H1 (cell line): ENCODE measurements around the gene ENTPD1. TPM values are rescaled to one million over a fixed set of nuclear protein-coding genes. Genes with fewer than 3 reads are reported as not detected.

Source experiments
- CTCF ChIA-PET: fragments of 300-600 bp; sonication (Branson Sonifier 250); formaldehyde crosslinking; loops from one replicate; lab custom pipeline; 2021; ENCODE audit not compliant: partially characterized antibody; lab: Charles Lee
- POLR2A ChIA-PET: fragments of 300-600 bp; sonication (Branson Sonifier 250); formaldehyde crosslinking; loops from one replicate; lab custom pipeline; 2021; ENCODE audit warnings: inconsistent platforms; ENCODE audit not compliant: partially characterized antibody; lab: Charles Lee
- DNase-seq, 2 experiments: peaks; one replicate each; pipeline versions ENCODE4 v3.0.0 to v3.0.0-alpha.2; 2010 to 2022; ENCODE audit warnings: low spot score in 2 of 2, low read depth in 1 of 2, mixed read lengths in 1 of 2
- FAIRE-seq: peaks from 2 replicates; lab custom pipeline; 2011; peaks lifted over from hg19 to GRCh38; lab: Jason Lieb, UNC
- H2AFZ ChIP-seq: 2 replicates; pipeline ENCODE4 v1.8.1; 2012; ENCODE audit warnings: low read length, inconsistent platforms
- H2AK5ac ChIP-seq: 2 replicates; pipeline ENCODE4 v1.6.1; 2013; ENCODE audit warnings: low read depth, low read length
- H2BK120ac ChIP-seq: replicated peaks from 2 replicates; pipeline ENCODE3; 2013; ENCODE audit warnings: low read depth, low read length, inconsistent platforms
- H2BK12ac ChIP-seq: 2 replicates; pipeline ENCODE4 v1.6.1; 2013; ENCODE audit warnings: low read depth, low read length
- H2BK15ac ChIP-seq: 2 replicates; pipeline ENCODE4 v1.6.1; 2013; ENCODE audit warnings: low read length
- H2BK20ac ChIP-seq: 2 replicates; pipeline ENCODE4 v1.6.1; 2013; ENCODE audit warnings: low read length
- H2BK5ac ChIP-seq: 2 replicates; pipeline ENCODE4 v1.6.1; 2013; ENCODE audit warnings: low read depth, low read length
- H3K14ac ChIP-seq: 2 replicates; pipeline ENCODE4 v1.6.1; 2013; ENCODE audit warnings: inconsistent platforms; ENCODE audit not compliant: insufficient read length
- H3K18ac ChIP-seq: 2 replicates; pipeline ENCODE4 v1.6.1; 2013; ENCODE audit warnings: low read length; ENCODE audit errors: extremely low read depth
- H3K23ac ChIP-seq: 2 replicates; pipeline ENCODE4 v1.6.1; 2013; ENCODE audit warnings: inconsistent platforms; ENCODE audit not compliant: insufficient read length
- H3K23me2 ChIP-seq: 2 replicates; pipeline ENCODE4 v1.6.1; 2013; ENCODE audit warnings: low read depth, low read length
- H3K27ac ChIP-seq: 2 replicates; pipeline ENCODE4 v1.6.1; 2011; ENCODE audit warnings: low read depth, low read length, inconsistent platforms
- H3K27me3 ChIP-seq, 4 experiments: replicated peaks in 1 of 4; 1 replicate in 1 of 4; 2 replicates in 3 of 4; pipeline versions ENCODE4 v1.6.1 to v1.8.1; 2011 to 2013; ENCODE audit warnings: low read length in 3 of 4, mild to moderate bottlenecking in 3 of 4, inconsistent platforms in 2 of 4, mixed read lengths in 2 of 4, moderate library complexity in 1 of 4; ENCODE audit not compliant: control insufficient read depth in 3 of 4, insufficient read depth in 3 of 4; ENCODE audit errors: extremely low read depth in 1 of 4
- H3K36me3 ChIP-seq, 4 experiments: 2 replicates each; pipeline versions ENCODE4 v1.6.1 to v1.8.1; 2011 to 2013; ENCODE audit warnings: mild to moderate bottlenecking in 4 of 4, low read length in 3 of 4, moderate library complexity in 2 of 4, control low read depth in 1 of 4, inconsistent platforms in 1 of 4; ENCODE audit not compliant: insufficient read depth in 4 of 4, control insufficient read depth in 2 of 4
- H3K4ac ChIP-seq: replicated peaks from 2 replicates; pipeline ENCODE3; 2013; ENCODE audit warnings: low read length, low read depth, mixed read lengths, inconsistent platforms; ENCODE audit not compliant: insufficient read length
- H3K4me1 ChIP-seq, 4 experiments: replicated peaks in 1 of 4; 1 replicate in 1 of 4; 2 replicates in 3 of 4; pipeline versions ENCODE4 v1.6.1 to v1.8.1; 2011 to 2013; ENCODE audit warnings: low read length in 3 of 4, inconsistent platforms in 2 of 4, mixed read lengths in 1 of 4; ENCODE audit not compliant: insufficient read depth in 4 of 4, control insufficient read depth in 3 of 4
- H3K4me2 ChIP-seq, 2 experiments: 2 replicates each; pipeline versions ENCODE4 v1.6.1 to v1.8.1; 2011 to 2013; ENCODE audit warnings: low read depth in 2 of 2, low read length in 2 of 2, control low read depth in 1 of 2, inconsistent platforms in 1 of 2, mild to moderate bottlenecking in 1 of 2; ENCODE audit not compliant: insufficient read depth in 1 of 2
- H3K4me3 ChIP-seq, 4 experiments: fragments of 200-600, 300-600 bp in 1 of 4; sonication (generic), shearing (Covaris generic), sonication (Bioruptor Twin) in 1 of 4; 2 replicates each; pipeline versions ENCODE4 v1.5.1 to v1.8.1; 2011 to 2016; ENCODE audit warnings: low read length in 4 of 4, low read depth in 3 of 4, control low read depth in 2 of 4, inconsistent platforms in 2 of 4, mild to moderate bottlenecking in 2 of 4, mixed read lengths in 1 of 4, moderate library complexity in 1 of 4; ENCODE audit not compliant: insufficient read depth in 2 of 4; ENCODE audit errors: extremely low read depth in 1 of 4
- H3K56ac ChIP-seq: replicated peaks from 2 replicates; pipeline ENCODE3; 2013; ENCODE audit warnings: low read depth, mild to moderate bottlenecking, mixed read lengths, low read length, inconsistent platforms; ENCODE audit not compliant: insufficient read length
- H3K79me1 ChIP-seq: 2 replicates; pipeline ENCODE4 v1.6.1; 2013; ENCODE audit warnings: low read depth, low read length, control low read depth
- H3K79me2 ChIP-seq, 2 experiments: 2 replicates each; pipeline versions ENCODE4 v1.6.1 to v1.8.1; 2012 to 2013; ENCODE audit warnings: low read length in 2 of 2, mild to moderate bottlenecking in 2 of 2, inconsistent platforms in 1 of 2; ENCODE audit not compliant: insufficient read depth in 2 of 2, control insufficient read depth in 1 of 2
- H3K9ac ChIP-seq, 4 experiments: replicated peaks in 1 of 4; 1 replicate in 1 of 4; 2 replicates in 3 of 4; pipeline versions ENCODE4 v1.6.1 to v1.8.1; 2011 to 2013; ENCODE audit warnings: low read depth in 3 of 4, low read length in 3 of 4, control low read depth in 2 of 4, mild to moderate bottlenecking in 2 of 4, moderate library complexity in 2 of 4, inconsistent platforms in 1 of 4; ENCODE audit errors: extremely low read depth in 1 of 4
- H3K9me3 ChIP-seq, 2 experiments: 2 replicates each; pipeline versions ENCODE4 v1.6.1 to v1.8.1; 2012 to 2013; ENCODE audit warnings: mild to moderate bottlenecking in 2 of 2, moderate library complexity in 2 of 2, control low read depth in 1 of 2, inconsistent platforms in 1 of 2, low read depth in 1 of 2, low read length in 1 of 2, mixed read lengths in 1 of 2; ENCODE audit not compliant: insufficient read depth in 2 of 2
- H4K20me1 ChIP-seq, 2 experiments: replicated peaks in 1 of 2; 2 replicates each; pipeline versions ENCODE3 to v1.8.1; 2011 to 2013; ENCODE audit warnings: inconsistent platforms in 2 of 2, low read length in 2 of 2, mild to moderate bottlenecking in 1 of 2; ENCODE audit not compliant: insufficient read depth in 2 of 2, control insufficient read depth in 1 of 2
- H4K5ac ChIP-seq: 2 replicates; pipeline ENCODE4 v1.6.1; 2013; ENCODE audit warnings: low read length, low read depth, mixed read lengths, inconsistent platforms; ENCODE audit not compliant: insufficient read length
- H4K8ac ChIP-seq: 2 replicates; pipeline ENCODE4 v1.8.0; 2013; ENCODE audit warnings: mild to moderate bottlenecking, moderate library complexity, low read length, inconsistent platforms; ENCODE audit not compliant: insufficient read depth; ENCODE audit errors: extremely low read depth
- H4K91ac ChIP-seq: replicated peaks from 2 replicates; pipeline ENCODE3; 2013; ENCODE audit warnings: low read length, mixed read lengths, inconsistent platforms; ENCODE audit not compliant: insufficient read length
- BCL11A ChIP-seq, 2 experiments: IDR thresholded peaks; one replicate each; pipeline ENCODE4 v1.6.1; 2011; ENCODE audit warnings: low read depth in 2 of 2, low read length in 2 of 2, mild to moderate bottlenecking in 2 of 2
- EGR1 ChIP-seq: IDR thresholded peaks from 2 replicates; pipeline ENCODE4 v1.6.1; 2011; ENCODE audit warnings: low read depth, low read length, borderline replicate concordance
- KDM4A ChIP-seq: IDR thresholded peaks from one replicate; pipeline ENCODE4 v1.7.1; 2012; ENCODE audit warnings: low read depth, mild to moderate bottlenecking, moderate library complexity, low read length, inconsistent platforms; ENCODE audit not compliant: severe bottlenecking
- KDM5A ChIP-seq: fragments of 200-600 bp; IDR thresholded peaks from 2 replicates; pipeline ENCODE4 v1.7.1; 2012; ENCODE audit warnings: mild to moderate bottlenecking, low read length, inconsistent platforms, mixed read lengths
- PHF8 ChIP-seq: fragments of 200-600 bp; sonication (generic); conservative IDR thresholded peaks from 2 replicates; pipeline ENCODE4 v1.7.1; 2012; ENCODE audit warnings: low read depth, mild to moderate bottlenecking, inconsistent platforms, low read length, moderate library complexity
- SAP30 ChIP-seq: fragments of 300-600 bp; sonication (generic); IDR thresholded peaks from 2 replicates; pipeline ENCODE4 v1.7.1; 2012; ENCODE audit warnings: low read length, moderate library complexity, mild to moderate bottlenecking, inconsistent platforms; ENCODE audit not compliant: insufficient read depth, insufficient replicate concordance
- SIX5 ChIP-seq: IDR thresholded peaks from 2 replicates; pipeline ENCODE4 v1.6.1; 2011; ENCODE audit warnings: mild to moderate bottlenecking, low read depth, low read length
- TAF1 ChIP-seq: IDR thresholded peaks from 2 replicates; pipeline ENCODE4 v1.6.1; 2011; ENCODE audit warnings: mild to moderate bottlenecking, low read depth, low read length
- TAF7 ChIP-seq: optimal IDR thresholded peaks from 2 replicates; pipeline ENCODE3; 2011; ENCODE audit warnings: low read depth, mild to moderate bottlenecking, inconsistent platforms, low read length, moderate library complexity, borderline replicate concordance
- TBP ChIP-seq: IDR thresholded peaks from 2 replicates; pipeline ENCODE4 v1.6.1; 2011; ENCODE audit warnings: low read depth, low read length, improper control_type of control experiment
- TEAD4 ChIP-seq: IDR thresholded peaks from 2 replicates; pipeline ENCODE4 v1.6.1; 2012; ENCODE audit warnings: low read depth, low read length, inconsistent platforms, mixed read lengths
- ZNF274 ChIP-seq: IDR thresholded peaks from 2 replicates; pipeline ENCODE4 v1.7.0; 2012; ENCODE audit warnings: low read length, borderline replicate concordance; ENCODE audit errors: extremely low read depth
- WGBS, 2 experiments: shearing (Covaris generic) in 1 of 2; methylation state at CpG; one replicate each; pipeline versions ENCODE4 v1.1.6 to v1.1.7; 2013 to 2015; ENCODE audit warnings: low lambda C conversion rate in 2 of 2, mixed read lengths in 2 of 2, inconsistent platforms in 1 of 2, low coverage in 1 of 2, missing lambda C conversion rate in 1 of 2; ENCODE audit not compliant: insufficient replicate concordance in 2 of 2, insufficient coverage in 1 of 2, insufficient read length in 1 of 2; ENCODE audit errors: extremely low coverage in 1 of 2, missing lambda C conversion rate in 1 of 2; 5-methylcytosine and 5-hydroxymethylcytosine counted together
- polyA plus RNA-seq, 7 experiments: library from polyadenylated mRNA; depleted of rRNA in 3 of 7; stranded (reverse) in 5 of 7; unstranded in 2 of 7; fragments of >200 nt in 5 of 7; fragments of 200-250 nt in 2 of 7; gene quantifications; 1 replicate in 5 of 7; 2 replicates in 1 of 7; 4 replicates in 1 of 7; pipeline versions ENCODE4 v1.2.1 to v1.2.3, GENCODE V29; 2011 to 2013; ENCODE audit warnings: missing spikeins in 2 of 7, mixed read lengths in 2 of 7
- total RNA-seq: library from RNA; stranded (reverse); fragmentation: NEBNext Ultra II Directional; extraction: Animal tissue kit (Norgen Biotek cat#: 25700); gene quantifications from 2 replicates; pipeline ENCODE4 v1.2.1, GENCODE V29; 2021
- TF ChIP-seq, protein P1 (sequence below): IDR thresholded peaks from 2 replicates; pipeline ENCODE4 v1.6.1; 2011; ENCODE audit warnings: low read length, improper control_type of control experiment

Gene ENTPD1
- total and polyA plus RNA-seq, 2 of the 8 experiments (the other 6 are each of a cell fraction or from before 2014, with no cell fraction given) = 2.2 to 2.5 TPM

DNA sequence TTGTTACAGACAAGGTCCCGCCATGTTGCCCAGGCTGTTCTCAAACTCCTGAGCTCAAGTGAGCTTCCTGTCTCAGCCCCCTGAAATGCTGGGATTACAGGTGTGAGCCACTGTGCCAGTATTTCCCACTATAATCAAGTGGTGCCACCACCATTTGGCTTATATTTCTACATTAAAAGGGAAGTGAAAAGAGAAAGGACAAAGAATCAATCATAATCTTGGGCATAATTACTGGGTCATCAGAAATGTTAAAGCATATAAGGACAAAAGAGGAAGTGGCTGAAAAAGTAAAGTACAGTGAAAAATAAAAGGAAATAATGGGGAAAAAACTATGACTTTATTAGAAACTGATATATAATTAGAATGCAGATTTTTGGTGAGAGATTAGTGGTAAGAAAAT is 25.7 kb upstream of the ENTPD1 start:
- Histone ChIP-seq H3K9ac (no peak overlapping the region), H4K8ac (no peak overlapping the region), H2AFZ (peak overlapping the region; percentile 86; the same call in 1 of the 2 replicates), H3K27ac (no peak overlapping the region), H3K27me3 (no peaks in the 10 kb centered on the region), H3K23me2 (no peaks in the 10 kb centered on the region), H2BK15ac (no peak overlapping the region), H2BK120ac (no peak overlapping the region), H3K36me3 (no peaks in the 10 kb centered on the region), H3K4me1 (no peaks in the 10 kb centered on the region), H2BK5ac (no peak overlapping the region), H3K18ac (no peak overlapping the region), H3K79me2 (no peaks in the 10 kb centered on the region), H3K56ac (no peak overlapping the region), H3K9me3 (peaks cover 14 to 21% of the 10 kb centered on the region in 2 experiments), H2BK12ac (no peak overlapping the region), H3K14ac (no peak overlapping the region), H3K23ac (no peak overlapping the region), H3K4me2 (no peak overlapping the region), H4K20me1 (no peaks in the 10 kb centered on the region), H4K91ac (no peak overlapping the region), H3K4me3 (no peak overlapping the region), H3K4ac (no peak overlapping the region), H3K79me1 (no peaks in the 10 kb centered on the region), H4K5ac (no peak overlapping the region), H2AK5ac (no peak overlapping the region), H2BK20ac (no peak overlapping the region)
- ChIA-PET POLR2A (no interaction called here), CTCF (interaction anchor here (0.9 to 2.2 kb wide), 3 partner anchors 10 to 135 kb away, joined by 3 to 6 read pairs (median 6); partner anchors contain the start of gene TCTN3)
- DNase-seq (no peak), FAIRE-seq (no peak)
- 86% methylated on average over 1 of the region's 1 CpG; no CpG with 5 or more reads in 1 of the 2 experiments for WGBS, 2 experiments
- TF ChIP-seq PHF8 (no peak), KDM4A (no peak), KDM5A (no peak), TAF1 (no peak), TBP (no peak), BCL11A (IDR thresholded peaks at IDR 0.05; ENCODE audit: low read depth in 2 of 2, low read length in 2 of 2) (no peak), ZNF274 (no peak), SAP30 (no peak), SIX5 (no peak), TAF7 (no peak), EGR1 (no peak), TEAD4 (no peak)
- TF ChIP-seq, protein P1, sequence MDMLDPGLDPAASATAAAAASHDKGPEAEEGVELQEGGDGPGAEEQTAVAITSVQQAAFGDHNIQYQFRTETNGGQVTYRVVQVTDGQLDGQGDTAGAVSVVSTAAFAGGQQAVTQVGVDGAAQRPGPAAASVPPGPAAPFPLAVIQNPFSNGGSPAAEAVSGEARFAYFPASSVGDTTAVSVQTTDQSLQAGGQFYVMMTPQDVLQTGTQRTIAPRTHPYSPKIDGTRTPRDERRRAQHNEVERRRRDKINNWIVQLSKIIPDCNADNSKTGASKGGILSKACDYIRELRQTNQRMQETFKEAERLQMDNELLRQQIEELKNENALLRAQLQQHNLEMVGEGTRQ = no peak
